C4-2B (cell line): ENCODE data around the gene SETBP1.

Source experiments
- ZFX ChIP-seq: fragments of 450-650 bp; IDR thresholded peaks from 2 replicates; pipeline ENCODE4 v1.6.1; 2017
- TF ChIP-seq, protein P1 (sequence below): fragments of 450-650 bp; conservative IDR thresholded peaks from 2 replicates; pipeline ENCODE4 v1.5.1; 2017; ENCODE audit warnings: mild to moderate bottlenecking

DNA sequence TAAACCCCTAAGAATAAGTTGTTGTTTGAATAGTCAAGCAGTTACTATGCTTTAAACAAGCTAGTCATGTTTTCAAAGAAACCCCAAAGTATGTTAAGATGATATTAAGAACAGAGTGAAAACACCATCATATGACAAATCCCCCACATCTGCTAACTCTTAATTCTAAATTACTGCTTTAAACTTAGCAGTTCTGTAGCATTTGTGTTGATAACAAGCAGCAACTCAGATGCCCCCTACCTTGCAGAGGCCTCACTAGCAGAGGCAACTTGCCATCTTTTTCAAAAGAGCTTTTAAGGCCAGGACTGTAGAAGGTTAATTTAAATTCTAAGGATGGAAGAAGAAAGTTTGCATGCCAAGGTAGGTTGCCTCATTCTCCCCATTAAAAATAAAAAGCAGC lies 376.2 kb downstream of the SETBP1 start:
- TF ChIP-seq, protein P1, sequence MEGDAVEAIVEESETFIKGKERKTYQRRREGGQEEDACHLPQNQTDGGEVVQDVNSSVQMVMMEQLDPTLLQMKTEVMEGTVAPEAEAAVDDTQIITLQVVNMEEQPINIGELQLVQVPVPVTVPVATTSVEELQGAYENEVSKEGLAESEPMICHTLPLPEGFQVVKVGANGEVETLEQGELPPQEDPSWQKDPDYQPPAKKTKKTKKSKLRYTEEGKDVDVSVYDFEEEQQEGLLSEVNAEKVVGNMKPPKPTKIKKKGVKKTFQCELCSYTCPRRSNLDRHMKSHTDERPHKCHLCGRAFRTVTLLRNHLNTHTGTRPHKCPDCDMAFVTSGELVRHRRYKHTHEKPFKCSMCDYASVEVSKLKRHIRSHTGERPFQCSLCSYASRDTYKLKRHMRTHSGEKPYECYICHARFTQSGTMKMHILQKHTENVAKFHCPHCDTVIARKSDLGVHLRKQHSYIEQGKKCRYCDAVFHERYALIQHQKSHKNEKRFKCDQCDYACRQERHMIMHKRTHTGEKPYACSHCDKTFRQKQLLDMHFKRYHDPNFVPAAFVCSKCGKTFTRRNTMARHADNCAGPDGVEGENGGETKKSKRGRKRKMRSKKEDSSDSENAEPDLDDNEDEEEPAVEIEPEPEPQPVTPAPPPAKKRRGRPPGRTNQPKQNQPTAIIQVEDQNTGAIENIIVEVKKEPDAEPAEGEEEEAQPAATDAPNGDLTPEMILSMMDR = no peak
- no peak for TF ChIP-seq ZFX
